Measurements from ENCODE around the gene SP2. TPM values are rescaled to one million over a fixed set of nuclear protein-coding genes. Genes with fewer than 3 reads are reported as not detected.

SP2 gene
- total RNA-seq = 10 to 100 TPM; 12.8 to 13.4 TPM
- polyA plus RNA-seq (2013, experiment 1 of 2) = 17.2 TPM
- polyA plus RNA-seq (2013, experiment 2 of 2) = 14.8 TPM
- long read RNA-seq, experiment 1, partial matches to known transcripts = 2 of 7 reads
- long read RNA-seq, experiment 1, other reads (novel, unspliced or antisense) = 5 of 7 reads
- long read RNA-seq, experiment 2, transcript SP2-201 (7 exons, 3,112 nt) = major isoform, 28 of 42 reads
- long read RNA-seq, experiment 2, partial matches to known transcripts = 3 of 42 reads
- long read RNA-seq, experiment 2, other reads (novel, unspliced or antisense) = 11 of 42 reads
- long read RNA-seq, experiment 3, partial matches to known transcripts = 2 of 7 reads
- long read RNA-seq, experiment 3, other reads (novel, unspliced or antisense) = 2 of 7 reads
- long read RNA-seq, experiment 4 = 0 reads

DNA sequence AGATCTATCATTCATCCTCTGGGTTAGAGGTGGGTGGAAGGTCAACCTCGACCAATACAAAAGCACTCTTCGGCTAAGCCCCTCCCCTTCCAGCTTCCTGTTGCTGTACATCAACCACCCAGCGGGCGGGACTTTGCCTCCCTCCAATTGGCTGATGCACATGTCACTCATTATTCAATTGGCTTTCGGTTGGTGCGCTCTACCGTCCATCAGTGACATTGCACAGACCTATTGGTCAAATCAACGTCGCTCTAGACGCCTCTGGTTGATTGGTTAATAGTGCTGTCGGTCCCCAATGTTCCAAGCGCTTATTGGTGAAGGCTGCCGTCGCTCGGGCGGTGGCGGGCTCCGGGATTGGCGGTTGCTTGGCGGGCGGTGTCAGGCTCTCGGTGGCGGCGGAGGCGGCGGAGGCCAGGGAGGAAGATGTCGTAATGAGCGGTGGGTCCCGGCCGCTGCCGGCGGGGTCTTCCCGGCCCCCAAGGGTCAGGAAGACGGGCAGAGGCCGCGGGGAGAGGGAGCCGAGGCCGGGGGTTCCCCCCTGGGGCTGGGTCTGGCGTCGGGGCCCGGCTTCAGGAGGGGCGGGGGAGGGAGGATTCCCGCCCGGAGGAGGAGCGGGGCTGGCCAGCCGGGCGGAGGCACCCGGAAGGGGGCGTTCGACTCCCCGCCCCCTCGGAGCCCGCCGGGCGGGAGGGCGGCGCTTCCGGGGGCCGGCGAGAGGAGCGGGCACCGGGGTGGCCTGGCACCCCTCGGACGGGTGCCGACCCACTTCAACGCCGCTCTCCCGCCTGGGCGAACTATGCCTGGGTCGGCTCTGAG lies at the start of gene SP2:
Gene SP2, plus strand, starts transcription at position 381 of the 816 bp plus-strand sequence. Its CDS starts 51 bp downstream, at position 432.
- H3K27ac ChIP-seq (ENCODE audit: low read depth, low read length) = peak within 1 kb of the TSS; percentile 87
- peak within 1 kb of the TSS; percentile 93 for H3K4me3 Mint-ChIP-seq
- no peaks in the 10 kb centered on the region for H3K27me3 ChIP-seq (ENCODE audit: control insufficient read depth, insufficient read depth, low read length, poor library complexity, severe bottlenecking)
- TF ChIP-seq, protein P1, sequence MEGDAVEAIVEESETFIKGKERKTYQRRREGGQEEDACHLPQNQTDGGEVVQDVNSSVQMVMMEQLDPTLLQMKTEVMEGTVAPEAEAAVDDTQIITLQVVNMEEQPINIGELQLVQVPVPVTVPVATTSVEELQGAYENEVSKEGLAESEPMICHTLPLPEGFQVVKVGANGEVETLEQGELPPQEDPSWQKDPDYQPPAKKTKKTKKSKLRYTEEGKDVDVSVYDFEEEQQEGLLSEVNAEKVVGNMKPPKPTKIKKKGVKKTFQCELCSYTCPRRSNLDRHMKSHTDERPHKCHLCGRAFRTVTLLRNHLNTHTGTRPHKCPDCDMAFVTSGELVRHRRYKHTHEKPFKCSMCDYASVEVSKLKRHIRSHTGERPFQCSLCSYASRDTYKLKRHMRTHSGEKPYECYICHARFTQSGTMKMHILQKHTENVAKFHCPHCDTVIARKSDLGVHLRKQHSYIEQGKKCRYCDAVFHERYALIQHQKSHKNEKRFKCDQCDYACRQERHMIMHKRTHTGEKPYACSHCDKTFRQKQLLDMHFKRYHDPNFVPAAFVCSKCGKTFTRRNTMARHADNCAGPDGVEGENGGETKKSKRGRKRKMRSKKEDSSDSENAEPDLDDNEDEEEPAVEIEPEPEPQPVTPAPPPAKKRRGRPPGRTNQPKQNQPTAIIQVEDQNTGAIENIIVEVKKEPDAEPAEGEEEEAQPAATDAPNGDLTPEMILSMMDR (conservative IDR thresholded peaks at IDR 0.05) = peak; percentile 43
- no peaks in the 10 kb centered on the region for H3K9me3 ChIP-seq (ENCODE audit: control insufficient read depth, low read length)
- H3K9ac ChIP-seq (ENCODE audit: extremely low read depth, low read length, poor library complexity, severe bottlenecking) = peak within 1 kb of the TSS; percentile 68
- H3K4me1 ChIP-seq (ENCODE audit: control insufficient read depth, insufficient read depth, low read length) = peaks cover 10% of the 10 kb centered on the region
- H3K9me3 Mint-ChIP-seq = no peaks in the 10 kb centered on the region
- H3K4me3 ChIP-seq (ENCODE audit: low read length) = peak within 1 kb of the TSS; percentile 90
- peak within 1 kb of the TSS; percentile 96 for H3K27ac Mint-ChIP-seq
- no peaks in the 10 kb centered on the region for H3K36me3 Mint-ChIP-seq (ENCODE audit: low read depth)
- no peaks in the 10 kb centered on the region for H3K36me3 ChIP-seq (ENCODE audit: control insufficient read depth, insufficient read depth, low read length)
- peaks cover 49% of the 10 kb centered on the region for H3K4me1 Mint-ChIP-seq
- 0% methylated on average over 25 to 69 of the region's 70 CpGs for WGBS, 2 experiments (ENCODE audit: insufficient coverage in 1 of 2, insufficient read length in 1 of 2)
- peak; percentile 100 for DNase-seq
- no peaks in the 10 kb centered on the region for H3K27me3 Mint-ChIP-seq (ENCODE audit: insufficient read depth)

DNA sequence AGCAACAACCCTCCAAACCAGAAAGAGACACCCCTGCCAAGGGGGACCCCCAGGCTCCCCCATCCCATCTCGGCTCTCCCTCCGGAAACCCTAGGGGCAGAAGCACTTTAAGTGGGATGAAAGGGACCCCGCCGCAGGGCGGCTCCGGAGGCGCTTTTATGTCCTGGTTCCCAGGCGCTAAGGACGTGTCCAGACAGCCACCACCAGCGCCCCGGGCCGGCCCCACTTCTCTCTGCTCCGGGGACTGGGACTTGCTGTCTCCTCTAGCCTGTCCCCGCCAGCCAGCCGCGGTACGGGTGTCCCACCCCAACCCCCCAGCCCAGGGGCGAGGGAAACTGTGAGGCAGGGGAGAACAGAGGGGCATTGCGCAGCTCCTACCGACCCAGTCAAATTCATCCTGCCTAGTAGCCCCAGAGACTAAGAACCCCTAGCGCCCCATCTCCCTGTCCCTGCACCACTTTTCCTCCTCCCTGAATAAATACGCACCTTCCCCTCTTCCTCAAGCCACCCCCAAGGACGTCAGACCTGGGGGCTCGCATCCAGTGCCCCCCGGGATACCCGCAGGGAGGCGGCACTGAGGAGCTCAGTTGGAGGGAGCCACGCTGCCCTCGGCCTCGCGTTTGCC lies 49.2 kb upstream of the SP2 start:
- Mint-ChIP-seq H3K4me3 (peak overlapping the region; percentile 40), H3K36me3 (ENCODE audit: low read depth) (no peaks in the 10 kb centered on the region), H3K27me3 (ENCODE audit: insufficient read depth) (peaks cover 75% of the 10 kb centered on the region), H3K4me1 (peaks cover 8% of the 10 kb centered on the region), H3K27ac (no peak overlapping the region), H3K9me3 (no peaks in the 10 kb centered on the region)
- Histone ChIP-seq H3K4me3 (ENCODE audit: low read length) (no peak overlapping the region), H3K9me3 (ENCODE audit: control insufficient read depth, low read length) (no peaks in the 10 kb centered on the region), H3K27ac (ENCODE audit: low read depth, low read length) (no peak overlapping the region), H3K4me1 (ENCODE audit: control insufficient read depth, insufficient read depth, low read length) (peaks cover 7% of the 10 kb centered on the region), H3K27me3 (ENCODE audit: control insufficient read depth, insufficient read depth, low read length, poor library complexity, severe bottlenecking) (peaks cover 65% of the 10 kb centered on the region), H3K9ac (ENCODE audit: extremely low read depth, low read length, poor library complexity, severe bottlenecking) (no peak overlapping the region), H3K36me3 (ENCODE audit: control insufficient read depth, insufficient read depth, low read length) (no peaks in the 10 kb centered on the region)
- 15 to 49% methylated on average over 7 to 31 of the region's 31 CpGs for WGBS, 2 experiments (ENCODE audit: insufficient coverage in 1 of 2, insufficient read length in 1 of 2)
- TF ChIP-seq, protein P1 (conservative IDR thresholded peaks at IDR 0.05) = no peak
- peak; percentile 89 for DNase-seq

Data from endodermal cell (in vitro differentiated cells).